GM12865 (cell line): ENCODE results near the gene HOXD10.

Source experiments
- DNase-seq: peaks from one replicate; pipeline ENCODE4 v3.0.0; 2010; ENCODE audit warnings: low read depth
- H3K4me3 ChIP-seq: 2 replicates; pipeline ENCODE4 v1.5.1; 2011; ENCODE audit warnings: mild to moderate bottlenecking, low read depth, low read length, control low read depth
- TF ChIP-seq, protein P1 (sequence below): IDR thresholded peaks from 2 replicates; pipeline ENCODE4 v1.5.1; 2011; ENCODE audit warnings: low read length, control low read depth, low read depth, inconsistent platforms; ENCODE audit not compliant: insufficient read depth; ENCODE audit errors: missing control alignments

HOXD10 gene

DNA sequence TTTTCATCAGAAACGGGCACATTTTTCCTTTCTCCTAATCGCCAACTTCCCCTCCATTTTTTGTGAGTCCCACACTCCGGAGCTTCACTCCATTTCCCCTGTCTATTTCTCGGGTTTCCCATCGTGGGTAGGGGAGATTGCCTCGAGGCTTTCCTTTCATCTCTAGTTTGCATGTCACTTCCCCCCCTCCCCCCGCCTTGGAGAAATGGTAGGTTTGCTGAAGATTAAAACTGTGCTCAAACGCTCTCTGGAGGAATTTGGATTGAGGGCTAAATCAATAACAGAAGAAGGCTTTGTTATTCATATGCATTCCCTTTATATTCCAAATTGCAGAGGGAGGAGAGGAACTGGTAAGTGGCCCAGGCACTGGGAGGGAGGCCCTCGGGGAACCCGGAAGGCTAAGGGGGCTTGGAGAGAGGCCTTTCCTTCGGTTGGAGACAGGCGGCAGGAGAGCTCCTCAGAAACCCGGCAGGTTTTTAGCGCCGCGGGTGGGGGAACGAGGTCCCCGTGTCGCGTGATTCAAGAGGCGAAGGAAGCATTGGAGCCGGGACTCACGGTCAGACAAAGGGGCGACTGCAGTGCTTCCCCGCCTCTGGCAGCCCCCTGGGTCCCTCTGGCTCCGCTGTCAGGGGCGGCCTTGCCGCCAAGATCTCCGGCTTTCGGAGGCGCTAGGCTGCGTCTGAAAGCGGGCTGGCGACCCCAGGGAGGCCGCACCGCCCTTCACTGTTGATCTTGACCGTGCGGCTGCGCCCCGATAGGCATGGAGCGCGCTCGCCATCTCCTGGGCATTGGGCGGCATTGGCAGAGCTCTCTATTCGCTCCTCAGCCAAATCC, 19.4 kb upstream of the HOXD10 start:
- H3K4me3 ChIP-seq, result peak overlapping the region; percentile 46
- peak; percentile 79 for DNase-seq
- TF ChIP-seq, protein P1, sequence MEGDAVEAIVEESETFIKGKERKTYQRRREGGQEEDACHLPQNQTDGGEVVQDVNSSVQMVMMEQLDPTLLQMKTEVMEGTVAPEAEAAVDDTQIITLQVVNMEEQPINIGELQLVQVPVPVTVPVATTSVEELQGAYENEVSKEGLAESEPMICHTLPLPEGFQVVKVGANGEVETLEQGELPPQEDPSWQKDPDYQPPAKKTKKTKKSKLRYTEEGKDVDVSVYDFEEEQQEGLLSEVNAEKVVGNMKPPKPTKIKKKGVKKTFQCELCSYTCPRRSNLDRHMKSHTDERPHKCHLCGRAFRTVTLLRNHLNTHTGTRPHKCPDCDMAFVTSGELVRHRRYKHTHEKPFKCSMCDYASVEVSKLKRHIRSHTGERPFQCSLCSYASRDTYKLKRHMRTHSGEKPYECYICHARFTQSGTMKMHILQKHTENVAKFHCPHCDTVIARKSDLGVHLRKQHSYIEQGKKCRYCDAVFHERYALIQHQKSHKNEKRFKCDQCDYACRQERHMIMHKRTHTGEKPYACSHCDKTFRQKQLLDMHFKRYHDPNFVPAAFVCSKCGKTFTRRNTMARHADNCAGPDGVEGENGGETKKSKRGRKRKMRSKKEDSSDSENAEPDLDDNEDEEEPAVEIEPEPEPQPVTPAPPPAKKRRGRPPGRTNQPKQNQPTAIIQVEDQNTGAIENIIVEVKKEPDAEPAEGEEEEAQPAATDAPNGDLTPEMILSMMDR, result peak; percentile 93

DNA sequence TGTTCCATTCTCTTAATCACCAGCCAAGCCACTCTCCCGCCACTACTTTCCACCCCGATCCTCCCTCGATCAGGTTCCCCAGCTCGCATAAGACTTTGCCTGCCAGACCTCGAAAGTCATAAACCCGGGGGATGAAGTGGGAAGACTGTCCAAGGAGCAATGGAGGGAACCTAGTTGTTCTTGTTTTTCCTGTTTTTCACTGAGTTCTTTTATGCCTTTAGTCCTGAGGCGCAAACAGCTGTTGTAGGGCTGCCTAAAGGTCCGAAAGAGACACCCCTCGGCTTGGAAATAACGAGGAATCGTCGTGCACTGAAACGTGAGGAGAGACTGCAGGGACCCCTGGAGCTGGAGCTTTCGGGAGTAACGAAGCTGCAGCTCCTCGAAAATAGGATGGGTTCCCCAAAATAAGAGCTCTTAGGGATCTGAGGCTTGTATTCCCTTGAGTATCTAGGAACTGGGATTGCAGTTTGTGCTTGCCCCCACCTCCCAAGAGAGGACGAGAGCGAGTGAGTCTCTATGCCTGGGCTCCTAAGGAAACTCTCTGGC, 18.7 kb upstream of the HOXD10 start:
- H3K4me3 ChIP-seq, result no peak overlapping the region
- TF ChIP-seq, protein P1, result no peak
- no peak for DNase-seq

DNA sequence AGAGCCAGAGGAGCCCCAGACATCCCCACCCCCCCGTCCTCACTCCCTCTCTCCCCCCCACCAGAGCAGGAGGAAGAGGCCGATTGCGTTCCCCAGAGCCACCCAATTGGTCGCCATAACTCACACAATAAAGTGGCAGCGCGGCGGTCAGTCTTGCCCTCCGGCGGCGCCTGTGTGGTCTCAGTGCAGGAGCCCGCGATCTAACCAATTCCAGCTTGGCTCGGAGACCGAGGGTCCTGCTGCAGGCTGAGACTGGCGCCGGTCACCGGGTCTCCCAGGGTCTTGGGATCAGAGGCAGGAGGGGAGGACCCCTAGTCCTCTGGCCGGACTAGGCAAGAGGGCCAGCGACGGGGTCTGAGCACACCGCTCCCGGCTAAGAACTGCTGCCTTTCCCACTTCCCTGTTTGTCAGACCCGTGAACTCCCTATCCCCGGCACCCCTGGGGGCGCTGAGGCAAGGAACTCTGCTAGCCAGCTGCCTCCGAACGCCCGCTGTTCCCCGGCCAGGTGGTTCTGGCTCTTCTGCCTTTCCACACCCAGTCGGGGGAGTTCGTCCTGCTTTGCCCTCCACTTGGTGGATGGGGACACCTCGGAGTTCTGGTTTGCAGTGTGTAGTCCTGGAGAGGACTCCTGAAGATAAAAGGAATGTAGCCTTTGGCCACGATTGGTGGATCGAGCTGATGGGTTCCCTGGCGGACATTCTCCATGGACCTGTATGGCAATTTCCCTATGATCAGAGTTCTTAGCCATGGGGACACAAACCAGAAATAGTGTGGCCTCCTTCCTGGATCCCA, 18.0 kb upstream of the HOXD10 start:
- DNase-seq, result no peak
- H3K4me3 ChIP-seq, result no peak overlapping the region
- TF ChIP-seq, protein P1, result no peak

DNA sequence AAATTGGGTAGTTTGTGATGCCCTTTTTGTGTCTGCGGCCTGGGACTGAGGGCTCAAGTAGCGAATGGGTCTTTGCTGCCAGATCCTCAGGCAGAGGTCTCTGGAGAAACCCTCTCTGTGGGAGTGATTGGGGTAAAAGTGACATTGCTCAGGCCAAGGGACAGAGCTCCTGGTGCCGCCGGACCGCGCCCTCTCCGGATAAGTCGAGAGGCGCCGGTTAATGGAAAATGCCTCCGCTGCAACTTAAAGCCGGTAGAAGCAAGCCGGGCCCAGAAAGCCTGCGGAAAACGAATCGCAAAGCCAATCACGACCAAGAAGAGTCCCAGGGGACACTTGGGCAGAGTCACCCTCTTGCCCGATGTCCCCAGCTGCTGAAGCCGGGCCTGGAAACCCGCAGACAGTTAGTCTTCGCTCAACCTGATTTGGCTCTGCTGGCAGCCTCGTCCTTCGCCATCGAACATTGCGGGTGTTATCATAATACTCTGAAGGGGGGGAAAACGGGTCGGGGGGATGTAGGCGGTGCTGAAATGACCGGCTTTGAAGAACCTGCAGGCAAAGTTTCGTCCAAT, 17.3 kb upstream of the HOXD10 start:
- no peak overlapping the region for H3K4me3 ChIP-seq
- DNase-seq, result no peak
- TF ChIP-seq, protein P1, result no peak

DNA sequence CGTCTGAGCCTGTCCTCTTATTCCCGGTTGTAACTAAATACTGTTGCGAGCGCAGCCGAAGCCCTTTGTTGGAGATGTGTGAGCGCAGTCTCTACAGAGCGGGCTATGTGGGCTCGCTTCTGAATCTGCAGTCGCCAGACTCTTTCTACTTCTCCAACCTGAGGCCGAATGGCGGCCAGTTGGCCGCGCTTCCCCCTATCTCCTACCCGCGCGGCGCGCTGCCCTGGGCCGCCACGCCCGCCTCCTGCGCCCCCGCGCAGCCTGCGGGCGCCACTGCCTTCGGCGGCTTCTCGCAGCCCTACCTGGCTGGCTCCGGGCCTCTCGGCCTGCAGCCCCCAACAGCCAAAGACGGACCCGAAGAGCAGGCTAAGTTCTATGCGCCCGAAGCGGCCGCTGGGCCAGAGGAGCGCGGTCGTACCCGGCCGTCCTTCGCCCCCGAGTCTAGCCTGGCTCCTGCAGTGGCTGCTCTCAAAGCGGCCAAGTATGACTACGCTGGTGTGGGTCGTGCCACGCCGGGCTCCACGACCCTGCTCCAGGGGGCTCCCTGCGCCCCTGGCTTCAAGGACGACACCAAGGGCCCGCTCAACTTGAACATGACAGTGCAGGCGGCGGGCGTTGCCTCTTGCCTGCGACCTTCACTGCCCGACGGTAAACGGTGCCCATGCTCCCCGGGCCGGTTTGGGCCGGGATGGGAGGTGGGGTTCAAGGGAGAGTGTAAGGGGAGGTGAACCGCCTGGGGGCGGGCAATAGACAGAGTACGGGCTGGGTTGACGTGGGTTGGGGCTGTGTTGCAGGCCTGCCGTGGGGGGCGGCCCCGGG, 16.6 kb upstream of the HOXD10 start, which contains the start of gene HOXD12:
Gene HOXD12 (plus strand): TSS at position 68 of the 819 bp plus-strand sequence. CDS start 7 bp downstream, at position 75.
- TF ChIP-seq, protein P1, result no peak
- no peak within 1 kb of the TSS for H3K4me3 ChIP-seq
- DNase-seq, result no peak
